ENCODE measurements around the gene KCNIP4. TPM values are rescaled to one million over a fixed set of nuclear protein-coding genes. Genes with fewer than 3 reads are reported as not detected.

KCNIP4 gene
- total RNA-seq, 4 donors from 2014 or later = 2.5 TPM; not detected in 2

DNA sequence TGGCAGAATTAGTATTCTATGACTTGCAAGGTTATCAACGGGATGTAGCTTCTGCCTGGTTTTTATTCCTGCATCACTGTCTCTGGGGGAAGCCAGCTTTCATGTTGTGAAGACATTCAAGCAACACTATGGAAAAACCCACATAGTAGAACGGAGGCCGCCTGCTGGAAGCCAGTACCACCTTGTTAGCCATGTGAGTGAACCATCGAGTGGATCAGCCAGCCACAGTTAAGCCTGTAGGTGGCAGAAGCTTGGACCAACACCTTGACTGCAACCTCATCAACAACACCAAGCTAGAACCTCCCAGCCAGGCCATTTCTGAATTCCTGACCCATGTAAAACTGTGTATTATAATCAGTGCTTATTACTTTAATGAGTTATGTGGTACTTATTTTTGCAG is 538.2 kb downstream of the KCNIP4 start:
- Histone ChIP-seq H3K27me3 (no peaks in the 10 kb centered on the region), H3K4me1 (peaks cover 0 to 3% (median 1%) of the 10 kb centered on the region in 4 donors), H3K36me3 (no peaks in the 10 kb centered on the region), H3K9me3 (no peaks in the 10 kb centered on the region), H3K27ac (no peak overlapping the region), H3K4me3 (no peak overlapping the region)
- no peak for TF ChIP-seq EP300 (IDR thresholded peaks at IDR 0.05; ENCODE audit: low read depth)
- in situ Hi-C loops (cut with MboI; ENCODE audit: low pct_ligation_motif_present in 1 of 4, low pct_unique_long_range_greater_than_20kb in 1 of 4, low sequenced_read_pairs in 3 of 4) = no loop called here
- DNase-seq = no peak
- intact Hi-C loops (cut with DNase I; ENCODE audit: low total_unique reads) = no loop called here
- WGBS, 2 donors (ENCODE audit: low coverage in 1 of 2) = 78 to 79% methylated on average over 3 to 4 of the region's 4 CpGs

DNA sequence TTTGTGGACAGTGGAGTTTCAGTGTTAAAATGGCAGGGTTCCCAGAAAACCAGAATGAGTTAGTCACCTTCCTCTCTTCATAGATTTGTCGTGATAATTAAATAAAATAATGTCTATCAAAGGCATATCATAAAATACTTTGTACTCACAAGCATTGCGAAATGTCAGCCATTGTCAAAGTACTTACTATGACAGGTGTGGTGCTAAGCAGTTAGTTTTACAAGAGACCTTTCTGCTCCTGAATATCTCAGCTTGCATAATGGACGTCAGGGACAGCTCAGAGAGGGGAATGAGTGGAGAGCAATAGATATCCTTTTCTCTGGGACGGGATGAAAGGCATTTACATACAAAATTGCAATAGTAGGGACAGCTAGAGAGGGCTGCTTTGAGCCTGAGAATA is 560.9 kb downstream of the KCNIP4 start:
- H3K27ac ChIP-seq = no peak overlapping the region
- no peaks in the 10 kb centered on the region for H3K4me1 ChIP-seq
- H3K9me3 ChIP-seq = no peaks in the 10 kb centered on the region
- no peaks in the 10 kb centered on the region for H3K27me3 ChIP-seq
- in situ Hi-C loops (cut with MboI; ENCODE audit: low pct_ligation_motif_present in 1 of 4, low pct_unique_long_range_greater_than_20kb in 1 of 4, low sequenced_read_pairs in 3 of 4) = no loop called here
- intact Hi-C loops (cut with DNase I; ENCODE audit: low total_unique reads) = no loop called here
- WGBS, 2 donors (ENCODE audit: low coverage in 1 of 2) = 47 to 50% methylated on average over 3 to 4 of the region's 4 CpGs
- H3K36me3 ChIP-seq = no peaks in the 10 kb centered on the region
- no peak for DNase-seq
- H3K4me3 ChIP-seq = no peak overlapping the region
- TF ChIP-seq EP300 (IDR thresholded peaks at IDR 0.05; ENCODE audit: low read depth) = no peak

DNA sequence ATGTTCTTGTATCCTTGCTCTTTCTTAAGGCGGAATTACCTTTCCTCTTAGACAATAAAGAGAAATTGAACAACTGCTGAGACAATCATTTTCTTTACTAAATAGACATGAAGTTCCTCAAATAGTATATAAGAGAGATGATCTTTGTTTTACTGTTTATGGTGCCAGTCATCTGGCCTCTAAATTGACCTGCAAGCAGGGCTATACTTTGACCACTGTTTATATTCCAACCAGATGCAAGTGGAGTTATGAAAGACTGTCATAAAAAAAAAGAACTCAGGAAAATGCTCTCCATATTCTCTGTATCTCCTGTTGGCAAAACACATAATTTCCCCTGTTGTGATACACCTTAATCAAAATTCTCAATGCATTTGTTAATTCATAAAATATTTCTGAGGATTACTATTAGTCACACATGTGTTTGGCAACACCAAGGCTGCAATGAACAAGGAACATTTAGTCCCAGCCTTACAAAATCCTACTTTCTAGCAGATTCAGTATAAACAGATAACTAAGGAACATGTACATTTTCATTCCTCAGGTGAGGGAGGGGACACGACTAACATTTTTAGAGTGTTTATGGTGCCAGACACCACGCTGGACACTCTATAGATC is 562.3 kb downstream of the KCNIP4 start:
- H3K27ac ChIP-seq = no peak overlapping the region
- H3K27me3 ChIP-seq = no peaks in the 10 kb centered on the region
- DNase-seq = no peak
- H3K36me3 ChIP-seq = no peaks in the 10 kb centered on the region
- H3K4me1 ChIP-seq = no peaks in the 10 kb centered on the region
- no peak overlapping the region for H3K4me3 ChIP-seq
- H3K9me3 ChIP-seq = no peaks in the 10 kb centered on the region
- no peak for TF ChIP-seq POLR2AphosphoS5 (IDR thresholded peaks at IDR 0.05)
- TF ChIP-seq, protein P1, sequence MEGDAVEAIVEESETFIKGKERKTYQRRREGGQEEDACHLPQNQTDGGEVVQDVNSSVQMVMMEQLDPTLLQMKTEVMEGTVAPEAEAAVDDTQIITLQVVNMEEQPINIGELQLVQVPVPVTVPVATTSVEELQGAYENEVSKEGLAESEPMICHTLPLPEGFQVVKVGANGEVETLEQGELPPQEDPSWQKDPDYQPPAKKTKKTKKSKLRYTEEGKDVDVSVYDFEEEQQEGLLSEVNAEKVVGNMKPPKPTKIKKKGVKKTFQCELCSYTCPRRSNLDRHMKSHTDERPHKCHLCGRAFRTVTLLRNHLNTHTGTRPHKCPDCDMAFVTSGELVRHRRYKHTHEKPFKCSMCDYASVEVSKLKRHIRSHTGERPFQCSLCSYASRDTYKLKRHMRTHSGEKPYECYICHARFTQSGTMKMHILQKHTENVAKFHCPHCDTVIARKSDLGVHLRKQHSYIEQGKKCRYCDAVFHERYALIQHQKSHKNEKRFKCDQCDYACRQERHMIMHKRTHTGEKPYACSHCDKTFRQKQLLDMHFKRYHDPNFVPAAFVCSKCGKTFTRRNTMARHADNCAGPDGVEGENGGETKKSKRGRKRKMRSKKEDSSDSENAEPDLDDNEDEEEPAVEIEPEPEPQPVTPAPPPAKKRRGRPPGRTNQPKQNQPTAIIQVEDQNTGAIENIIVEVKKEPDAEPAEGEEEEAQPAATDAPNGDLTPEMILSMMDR (IDR thresholded peaks at IDR 0.05) = no peak
- TF ChIP-seq EP300 (IDR thresholded peaks at IDR 0.05; ENCODE audit: low read depth) = no peak
- TF ChIP-seq POLR2A (IDR thresholded peaks at IDR 0.05) = no peak
- 73 to 76% methylated on average over 3 of the region's 3 CpGs for WGBS, 2 donors (ENCODE audit: low coverage in 1 of 2)
- intact Hi-C loops (cut with DNase I; ENCODE audit: low total_unique reads) = no loop called here
- in situ Hi-C loops (cut with MboI; ENCODE audit: low pct_ligation_motif_present in 1 of 4, low pct_unique_long_range_greater_than_20kb in 1 of 4, low sequenced_read_pairs in 3 of 4) = no loop called here

DNA sequence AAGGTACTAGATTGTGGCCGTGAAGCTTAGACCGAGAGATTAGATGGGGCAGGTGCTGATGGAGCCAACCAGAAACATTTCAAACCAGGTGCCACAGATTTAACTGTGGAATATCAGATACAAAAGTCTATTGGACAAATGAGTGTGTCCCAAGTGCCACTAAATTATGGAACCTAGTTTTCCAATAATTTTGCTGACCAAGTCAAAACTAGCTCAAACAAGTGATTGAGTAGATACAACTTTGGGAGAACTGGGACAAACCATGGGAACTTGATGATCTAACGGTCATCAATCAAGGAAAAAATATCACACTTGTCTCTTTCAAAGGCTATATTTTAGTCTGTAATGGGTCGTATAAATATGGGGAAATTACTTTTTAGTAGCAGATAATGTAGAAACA is 562.9 kb downstream of the KCNIP4 start:
- no peaks in the 10 kb centered on the region for H3K9me3 ChIP-seq
- H3K36me3 ChIP-seq = no peaks in the 10 kb centered on the region
- in situ Hi-C loops (cut with MboI; ENCODE audit: low pct_ligation_motif_present in 1 of 4, low pct_unique_long_range_greater_than_20kb in 1 of 4, low sequenced_read_pairs in 3 of 4) (no loop called here), intact Hi-C loops (cut with DNase I; ENCODE audit: low total_unique reads) (no loop called here)
- WGBS, 2 donors (ENCODE audit: low coverage in 1 of 2) = 80 to 88% methylated on average over 4 of the region's 4 CpGs
- H3K27ac ChIP-seq = no peak overlapping the region
- H3K4me3 ChIP-seq = no peak overlapping the region
- TF ChIP-seq EP300 (IDR thresholded peaks at IDR 0.05; ENCODE audit: low read depth) = no peak
- TF ChIP-seq POLR2A (IDR thresholded peaks at IDR 0.05) = no peak
- TF ChIP-seq, protein P1 (IDR thresholded peaks at IDR 0.05) = no peak
- TF ChIP-seq POLR2AphosphoS5 (IDR thresholded peaks at IDR 0.05) = no peak
- H3K27me3 ChIP-seq = no peaks in the 10 kb centered on the region
- DNase-seq = no peak
- no peaks in the 10 kb centered on the region for H3K4me1 ChIP-seq

DNA sequence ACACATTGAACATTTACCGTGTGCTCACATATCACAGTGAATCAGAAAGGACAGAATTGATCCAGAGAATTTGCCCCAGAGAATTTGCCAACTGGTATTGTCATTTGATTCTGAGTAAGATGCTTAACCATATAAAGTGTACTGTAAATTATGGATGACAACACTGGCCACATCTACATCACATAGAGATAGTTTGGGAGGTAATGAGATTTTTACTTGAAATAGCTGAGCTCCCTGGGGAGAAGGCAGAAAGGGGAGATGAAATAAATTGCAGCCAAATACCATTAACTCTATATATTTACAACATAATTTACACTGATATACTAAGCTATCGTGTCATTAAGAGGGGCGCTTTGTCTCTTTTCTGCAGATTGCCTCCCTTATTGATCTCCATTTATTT is 564.0 kb downstream of the KCNIP4 start:
- no peak for DNase-seq
- in situ Hi-C loops (cut with MboI; ENCODE audit: low pct_ligation_motif_present in 1 of 4, low pct_unique_long_range_greater_than_20kb in 1 of 4, low sequenced_read_pairs in 3 of 4) (no loop called here), intact Hi-C loops (cut with DNase I; ENCODE audit: low total_unique reads) (loop anchor here (5.0 kb wide), 1 partner anchor 813 kb away; no protein-coding TSS in a partner anchor)
- Histone ChIP-seq H3K36me3 (no peaks in the 10 kb centered on the region), H3K9me3 (no peaks in the 10 kb centered on the region), H3K27me3 (no peaks in the 10 kb centered on the region), H3K27ac (no peak overlapping the region), H3K4me1 (no peaks in the 10 kb centered on the region), H3K4me3 (no peak overlapping the region)
- WGBS, 2 donors (ENCODE audit: low coverage in 1 of 2) = 87 to 92% methylated on average over 3 of the region's 3 CpGs
- TF ChIP-seq, protein P1 (IDR thresholded peaks at IDR 0.05) = no peak
- no peak for TF ChIP-seq POLR2A (IDR thresholded peaks at IDR 0.05)
- no peak for TF ChIP-seq POLR2AphosphoS5 (IDR thresholded peaks at IDR 0.05)

Data from transverse colon (tissue), 4 donors.